NCI-H524 treated with DMSO at 0.1 percent for 48 hours (cell line): ENCODE data around the gene CHST13.
"Not testable (repeated sequence)": the region's sequence is repeated elsewhere in the genome, so short reads cannot be mapped to it uniquely, and the experiment has no call there.

ENCODE experiments used
- DNase-seq: peaks from one replicate; lab custom pipeline; 2025; lab: John Stamatoyannopoulos, UW

CHST13 gene

DNA sequence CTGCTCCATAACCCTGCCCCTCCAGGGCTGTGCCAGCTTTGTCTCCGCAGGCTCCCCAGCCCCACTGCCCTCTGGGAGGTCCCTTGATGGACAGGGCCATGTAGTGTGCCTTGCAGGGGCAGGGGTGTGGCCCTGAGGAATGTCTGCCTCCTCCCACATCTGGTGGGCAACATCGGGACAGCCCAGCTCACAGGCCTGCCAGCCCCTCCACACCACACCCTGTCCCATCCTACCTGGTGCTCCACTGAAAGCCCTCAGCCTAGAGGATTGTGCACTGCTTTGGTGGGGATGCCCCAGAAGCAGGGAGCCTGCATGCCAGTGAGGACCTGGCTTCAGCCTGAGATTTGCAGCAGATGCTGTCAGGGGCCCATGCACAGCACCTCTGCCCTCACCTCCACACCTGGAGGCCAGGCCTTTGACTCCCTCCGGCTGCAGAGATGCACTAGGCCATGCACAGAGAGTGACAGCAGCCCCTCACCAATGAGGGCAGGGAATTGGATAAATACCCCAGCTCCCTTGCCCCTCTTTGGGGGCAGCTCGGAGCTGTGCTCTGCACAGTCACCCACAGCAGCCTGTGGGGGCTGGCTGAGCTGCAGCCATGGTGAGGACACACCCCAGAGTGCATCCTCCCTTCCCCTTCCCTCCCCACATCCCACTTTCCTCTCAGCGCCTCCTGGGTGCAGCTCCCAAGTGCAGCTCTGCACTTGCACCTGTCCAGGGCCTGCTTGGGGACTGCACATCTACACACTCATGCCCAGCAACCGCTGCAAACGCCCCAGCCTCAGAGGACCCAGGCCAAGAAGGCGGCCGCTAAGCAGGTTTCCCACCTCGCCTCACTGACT, 32.1 kb downstream of the CHST13 start:
- no peak for DNase-seq

DNA sequence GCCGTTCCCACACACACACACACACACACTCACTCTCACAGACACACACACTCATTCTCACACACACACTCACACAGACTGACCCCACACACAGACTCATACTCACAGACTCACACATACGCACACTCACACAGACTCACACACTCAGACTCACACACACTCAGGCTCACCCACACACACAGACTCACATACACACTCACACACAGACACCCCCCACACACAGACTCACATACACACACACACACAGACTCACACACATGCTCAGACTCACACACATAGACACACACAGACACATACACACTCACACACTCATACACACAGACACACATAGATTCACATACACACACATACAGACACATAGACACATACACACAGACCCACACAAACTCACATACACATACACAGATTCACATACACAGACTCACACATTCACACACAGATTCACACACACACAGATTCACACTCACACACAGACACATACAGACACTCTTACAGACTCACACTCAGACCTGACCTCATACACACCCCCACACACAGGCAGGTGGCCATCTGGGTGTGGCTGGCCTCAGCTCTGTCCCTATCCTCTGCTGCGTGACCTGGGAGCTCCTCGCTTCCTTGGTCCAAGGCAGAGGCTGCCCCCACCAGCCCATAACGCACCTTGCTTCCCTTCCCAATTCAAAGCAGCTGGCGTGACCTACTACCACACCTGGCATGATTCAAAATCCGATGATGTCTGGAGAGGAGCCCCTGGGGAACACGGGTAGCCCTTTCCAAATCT, 32.9 kb downstream of the CHST13 start:
- no peak for DNase-seq

DNA sequence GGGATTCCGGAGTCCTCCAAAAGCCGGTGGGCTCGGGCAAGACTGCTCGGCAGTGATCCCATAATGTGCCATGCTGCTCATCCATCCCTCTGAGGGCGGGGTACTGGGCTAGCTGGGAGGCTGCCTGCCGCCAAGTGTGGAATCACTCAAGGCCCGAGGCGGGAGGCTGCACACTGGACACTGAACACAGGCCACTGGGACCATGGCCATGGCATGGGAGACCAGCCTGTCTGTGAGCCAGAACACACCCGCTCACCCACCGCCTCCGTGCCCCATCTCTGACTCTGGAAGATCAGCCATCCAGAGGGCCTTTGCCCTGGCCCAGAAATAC, 33.4 kb downstream of the CHST13 start:
- DNase-seq: no peak

- DNase-seq: no peak
Observed at GRCh38 chr3:126557761-126558160, 33.8 kb downstream of the CHST13 start.

- no peak for DNase-seq
Observed at GRCh38 chr3:126558336-126559071, 34.5 kb downstream of the CHST13 start, which contains the start of gene C3orf22. Gene C3orf22, minus strand, starts transcription at chr3:126558932. Its CDS starts 5,542 bp downstream, at chr3:126553390.

- DNase-seq: no peak
Observed at GRCh38 chr3:126562737-126563276, 38.9 kb downstream of the CHST13 start.

DNA sequence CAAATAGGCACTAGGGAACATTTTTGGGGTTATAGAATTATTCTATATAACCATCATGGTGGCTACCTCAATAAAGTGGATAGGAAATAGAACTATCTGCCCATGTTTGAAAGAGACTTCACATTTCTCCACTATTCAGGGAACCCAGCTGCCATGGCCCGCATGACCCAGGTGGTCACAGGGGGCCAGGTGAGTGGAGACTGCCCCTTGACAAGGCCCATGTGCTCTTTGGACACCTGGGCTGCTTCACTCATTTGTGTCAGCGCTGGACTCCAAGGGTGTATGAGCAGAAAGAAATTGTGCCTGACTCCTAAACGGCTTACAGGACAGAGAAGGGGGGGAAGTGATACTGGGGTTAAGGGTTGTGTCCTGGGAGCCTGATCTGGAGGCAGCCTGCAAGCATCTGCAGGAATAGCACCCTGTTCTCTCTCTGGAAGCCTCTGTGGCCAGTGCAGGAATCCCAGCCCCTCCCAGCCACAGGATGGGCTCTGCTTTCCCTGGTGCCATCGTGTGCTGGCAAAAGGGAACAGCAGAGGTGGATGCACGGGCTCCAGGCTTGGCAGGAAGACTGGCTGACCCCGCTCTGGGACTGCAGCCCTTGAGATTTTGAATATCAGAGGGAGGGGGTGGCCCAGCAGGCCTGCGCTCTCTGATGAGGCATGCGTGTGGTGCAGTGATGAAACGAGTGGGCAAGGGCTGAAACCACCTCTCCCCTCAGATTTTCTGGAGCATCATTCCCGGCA, 43.9 kb downstream of the CHST13 start:
- no peak for DNase-seq

- DNase-seq: no peak
Observed at GRCh38 chr3:126568776-126569342, 44.9 kb downstream of the CHST13 start.

- no peak for DNase-seq
Observed at GRCh38 chr3:126569390-126569975, 45.5 kb downstream of the CHST13 start.

GRCh38 chr3:126570103-126570541, 46.2 kb downstream of the CHST13 start:
- DNase-seq: no peak

DNA sequence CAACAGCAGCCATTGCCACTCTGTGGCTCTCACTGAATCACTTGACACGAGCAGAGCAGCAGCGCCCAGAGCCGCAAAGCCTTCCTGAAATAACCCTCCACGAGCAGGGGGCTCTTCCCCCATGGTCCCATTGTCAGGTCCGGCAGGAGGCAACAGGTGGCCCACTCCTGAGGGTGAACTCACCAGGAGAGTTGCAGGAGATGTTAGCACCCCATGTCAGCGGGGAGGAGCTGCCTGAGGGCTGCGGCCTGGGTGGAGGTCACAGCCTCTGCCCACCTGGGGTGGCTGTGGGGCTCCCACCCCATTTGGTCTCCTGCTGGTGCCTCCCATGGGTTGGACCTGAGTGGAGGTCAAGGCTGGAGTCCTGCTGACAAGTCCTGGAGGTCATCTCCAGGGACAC, 47.1 kb downstream of the CHST13 start:
- no peak for DNase-seq

DNA sequence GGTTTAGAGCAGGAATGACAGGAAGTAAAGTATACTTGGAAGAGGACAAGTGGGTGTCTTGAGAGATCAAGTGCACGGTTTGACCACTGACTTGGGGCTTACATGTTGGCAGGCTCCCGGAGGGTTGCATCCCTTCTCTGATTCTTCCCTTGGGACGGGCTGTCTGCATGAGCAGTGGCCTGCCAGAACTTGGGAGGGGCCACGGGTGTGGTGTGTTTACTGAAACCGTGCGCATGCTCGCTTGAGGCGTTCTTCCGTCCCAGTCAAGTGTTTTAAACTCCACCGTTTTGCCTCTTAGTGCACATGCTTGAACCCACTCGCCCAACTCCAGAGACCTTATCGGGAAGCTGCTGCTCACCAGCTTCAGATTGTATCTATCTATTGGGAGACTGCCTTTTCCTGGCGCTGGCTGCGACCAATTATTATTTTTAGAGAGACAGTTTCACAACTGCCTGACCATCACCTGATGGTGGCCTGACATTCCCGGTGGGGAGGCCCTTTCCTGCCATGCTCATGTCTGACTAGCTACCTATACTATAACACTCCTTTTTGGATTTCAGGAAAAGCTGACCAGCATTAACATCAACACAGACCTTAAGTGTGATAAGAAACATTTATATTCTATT, 49.6 kb downstream of the CHST13 start:
- DNase-seq: no peak

- no peak for DNase-seq
Observed at GRCh38 chr3:126577261-126577660, 53.3 kb downstream of the CHST13 start.

- no peak for DNase-seq
Observed at GRCh38 chr3:126578702-126579101, 54.7 kb downstream of the CHST13 start.

DNA sequence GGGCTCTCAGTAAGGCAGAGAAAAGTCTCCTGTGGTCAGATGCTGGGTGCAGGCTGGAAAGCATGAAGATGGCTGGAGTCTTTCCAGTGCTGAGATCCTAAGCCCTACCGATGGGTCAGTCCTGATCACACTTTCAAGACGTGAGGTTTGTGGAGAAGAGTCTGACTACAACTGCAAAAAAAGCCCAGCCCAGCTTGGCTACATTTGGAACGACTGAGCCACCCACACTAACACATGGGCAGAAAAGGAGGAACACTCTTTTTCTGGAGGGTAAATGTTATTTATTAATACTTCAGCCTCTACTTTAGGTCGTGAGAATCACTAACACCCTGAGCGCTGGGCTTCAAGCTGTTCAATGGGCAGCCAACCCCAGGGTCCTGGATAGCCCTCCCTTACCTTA, 56.8 kb downstream of the CHST13 start:
- DNase-seq: no peak

GRCh38 chr3:126581569-126581968, 57.6 kb downstream of the CHST13 start:
- DNase-seq: no peak

GRCh38 chr3:126582311-126582710, 58.4 kb downstream of the CHST13 start:
- DNase-seq: peak; percentile 90

DNA sequence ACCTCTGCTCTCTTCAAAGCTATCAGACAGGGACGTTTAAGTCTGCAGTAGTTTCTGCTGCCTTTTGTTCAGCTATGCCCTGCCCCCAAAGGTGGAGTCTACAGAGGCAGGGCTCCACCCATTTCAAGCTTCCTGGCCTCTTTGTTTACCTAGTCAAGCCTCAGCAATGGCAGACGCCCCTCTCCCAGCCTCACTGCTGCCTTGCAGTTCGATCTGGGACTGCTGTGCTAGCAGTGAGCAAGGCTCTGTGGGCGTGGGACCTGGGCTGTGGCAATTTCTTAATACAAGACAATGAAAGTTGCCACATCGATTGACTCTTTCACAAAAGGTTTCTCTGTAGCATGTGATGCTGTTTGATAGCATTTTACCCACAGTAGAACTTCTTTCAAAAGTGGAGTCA, 67.6 kb downstream of the CHST13 start:
- DNase-seq: not testable (repeated sequence)
